Liver (tissue), 9 donors: ENCODE measurements around the gene PDE4D. TPM values are rescaled to one million over a fixed set of nuclear protein-coding genes. Genes with fewer than 3 reads are reported as not detected.

ENCODE experiments used
- DNase-seq: peaks from one replicate; pipeline ENCODE4 v3.0.0-alpha.2; 2017; ENCODE audit warnings: low spot score
- H3K27ac ChIP-seq, 2 donors: one replicate each; pipeline ENCODE4 v1.7.0; 2013; ENCODE audit warnings: inconsistent platforms in 2 of 2, low read length in 2 of 2, control low read depth in 1 of 2, low read depth in 1 of 2, mild to moderate bottlenecking in 1 of 2
- H3K27me3 ChIP-seq, 4 donors: one replicate each; pipeline versions ENCODE4 v1.6.1 to v1.7.0; 2013; ENCODE audit warnings: low read length in 3 of 4, inconsistent platforms in 1 of 4, mild to moderate bottlenecking in 1 of 4, moderate library complexity in 1 of 4; ENCODE audit not compliant: control insufficient read depth in 4 of 4, insufficient read depth in 4 of 4
- H3K36me3 ChIP-seq, 4 donors: one replicate each; pipeline versions ENCODE4 v1.6.1 to v1.7.0; 2013; ENCODE audit warnings: low read length in 3 of 4, mild to moderate bottlenecking in 3 of 4, low read depth in 1 of 4, moderate library complexity in 1 of 4; ENCODE audit not compliant: control insufficient read depth in 4 of 4, insufficient read depth in 3 of 4
- H3K4me1 ChIP-seq, 4 donors: one replicate each; pipeline versions ENCODE4 v1.6.1 to v1.7.0; 2013; ENCODE audit warnings: low read length in 3 of 4, mild to moderate bottlenecking in 3 of 4, moderate library complexity in 1 of 4; ENCODE audit not compliant: control insufficient read depth in 4 of 4, insufficient read depth in 4 of 4
- H3K4me3 ChIP-seq, 3 donors: one replicate each; pipeline versions ENCODE4 v1.6.1 to v1.7.0; 2013; ENCODE audit warnings: low read length in 3 of 3, control low read depth in 1 of 3, low read depth in 1 of 3, mild to moderate bottlenecking in 1 of 3
- H3K9ac ChIP-seq, 2 donors: one replicate each; pipeline ENCODE4 v1.7.0; 2013; ENCODE audit warnings: low read length in 2 of 2, mild to moderate bottlenecking in 2 of 2, moderate library complexity in 2 of 2, control low read depth in 1 of 2, low read depth in 1 of 2
- H3K9me3 ChIP-seq, 4 donors: one replicate each; pipeline versions ENCODE4 v1.6.1 to v1.7.0; 2013; ENCODE audit warnings: low read length in 3 of 4; ENCODE audit not compliant: control insufficient read depth in 4 of 4
- EGR1 ChIP-seq, 2 donors: IDR thresholded peaks; 2 replicates each; pipeline ENCODE4 v1.6.1; 2016 to 2018; ENCODE audit warnings: antibody characterized with exemption in 2 of 2, low read depth in 2 of 2
- FOXA1 ChIP-seq: IDR thresholded peaks from 2 replicates; pipeline ENCODE4 v1.6.1; 2016; ENCODE audit warnings: antibody characterized with exemption
- FOXA2 ChIP-seq: IDR thresholded peaks from 2 replicates; pipeline ENCODE4 v1.6.1; 2016; ENCODE audit warnings: antibody characterized with exemption
- GABPA ChIP-seq, 2 donors: IDR thresholded peaks in 1 of 2; conservative IDR thresholded peaks in 1 of 2; 2 replicates each; pipeline ENCODE4 v1.6.1; 2016; ENCODE audit warnings: antibody characterized with exemption in 2 of 2, mild to moderate bottlenecking in 1 of 2, moderate library complexity in 1 of 2
- HNF4A ChIP-seq, 2 donors: conservative IDR thresholded peaks; 2 replicates each; pipeline ENCODE4 v1.6.1; 2016; ENCODE audit warnings: antibody characterized with exemption in 2 of 2, mild to moderate bottlenecking in 2 of 2
- HNF4G ChIP-seq: IDR thresholded peaks from 2 replicates; pipeline ENCODE4 v1.6.1; 2016; ENCODE audit warnings: antibody characterized with exemption
- JUND ChIP-seq, 2 donors: IDR thresholded peaks; 2 replicates each; pipeline ENCODE4 v1.6.1; 2016; ENCODE audit warnings: antibody characterized with exemption in 2 of 2
- NR2F2 ChIP-seq: IDR thresholded peaks from 2 replicates; pipeline ENCODE4 v1.6.1; 2016; ENCODE audit warnings: antibody characterized with exemption
- RXRA ChIP-seq, 2 donors: IDR thresholded peaks; 2 replicates each; pipeline ENCODE4 v1.6.1; 2017 to 2018; ENCODE audit warnings: antibody characterized with exemption in 2 of 2, mild to moderate bottlenecking in 1 of 2
- SP1 ChIP-seq: IDR thresholded peaks from 2 replicates; pipeline ENCODE4 v1.6.1; 2018; ENCODE audit warnings: antibody characterized with exemption, mild to moderate bottlenecking
- TAF1 ChIP-seq: conservative IDR thresholded peaks from 2 replicates; pipeline ENCODE4 v1.6.1; 2016; ENCODE audit warnings: antibody characterized with exemption, mild to moderate bottlenecking
- YY1 ChIP-seq: IDR thresholded peaks from 2 replicates; pipeline ENCODE4 v1.6.1; 2016; ENCODE audit warnings: antibody characterized with exemption, mild to moderate bottlenecking
- WGBS: extraction: QIAGEN DNeasy Blood & Tissue Kit; methylation state at CpG from one replicate; pipeline ENCODE4 v1.1.7; 2013; 5-methylcytosine and 5-hydroxymethylcytosine counted together
- polyA plus RNA-seq, 2 donors: library from polyadenylated mRNA; stranded (reverse) in 1 of 2; unstranded in 1 of 2; fragments of 200-250 nt in 1 of 2; fragments of >200 nt in 1 of 2; fragmentation: Nextera tagmentation in 1 of 2; extraction: Ambion mirVana in 1 of 2; gene quantifications; one replicate each; pipeline versions ENCODE4 v1.2.1 to v1.2.3, GENCODE V29; 2013 to 2015
- total RNA-seq, 2 donors: library from RNA; depleted of rRNA; stranded (reverse); fragments of >200 nt; gene quantifications; one replicate each; pipeline ENCODE4 v1.2.3, GENCODE V29; 2014
- TF ChIP-seq, protein P1 (sequence below): IDR thresholded peaks from 2 replicates; pipeline ENCODE4 v1.6.1; 2016; ENCODE audit warnings: antibody characterized with exemption, mild to moderate bottlenecking
- TF ChIP-seq, protein P2 (sequence below): IDR thresholded peaks from 2 replicates; pipeline ENCODE4 v1.6.1; 2016; ENCODE audit warnings: antibody characterized with exemption
- TF ChIP-seq, protein P3 (sequence below): fragments of 150-350 bp; IDR thresholded peaks from 2 replicates; pipeline ENCODE4 v1.5.1; 2017; ENCODE audit warnings: improper control_type of control experiment, low read depth, low read length; ENCODE audit not compliant: missing input control
- TF ChIP-seq, protein P4 (sequence below): IDR thresholded peaks from 2 replicates; pipeline ENCODE4 v1.6.1; 2016; ENCODE audit warnings: antibody characterized with exemption
- donor health status: healthy.
- donor health status: healthy.
- donor health status: healthy.
- donor health status: healthy.
- donor health status: healthy.

The PDE4D gene
- total and polyA plus RNA-seq, 4 donors = 0.67 to 11.9 (median 6.5) TPM

DNA sequence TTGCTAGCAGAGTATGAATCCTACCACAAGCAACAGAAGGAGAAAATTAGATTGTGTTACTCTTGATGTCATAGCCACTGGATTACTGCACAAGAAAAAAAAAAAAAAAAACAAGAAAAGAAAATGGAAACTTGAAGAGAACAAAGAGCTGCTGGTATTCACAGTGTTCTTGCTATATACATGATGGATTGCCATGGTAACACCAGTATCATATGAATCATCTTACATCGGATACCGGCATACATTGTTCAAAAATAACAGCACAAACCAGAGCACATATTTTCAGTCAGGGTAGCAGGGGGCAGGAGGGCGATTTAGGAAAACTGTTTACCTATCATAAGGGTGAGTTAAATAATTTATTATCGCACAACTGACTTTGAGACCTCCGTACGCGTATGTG lies 472.9 kb downstream of the PDE4D start:
- no peaks in the 10 kb centered on the region for H3K9me3 ChIP-seq
- TF ChIP-seq EGR1 (IDR thresholded peaks at IDR 0.05; ENCODE audit: low read depth in 2 of 2) (no peak), FOXA2 (no peak), FOXA1 (no peak), TAF1 (no peak), NR2F2 (no peak), GABPA (IDR thresholded peaks at IDR 0.05 in 1 of 2, conservative IDR thresholded peaks at IDR 0.05 in 1 of 2) (no peak), YY1 (no peak), HNF4A (conservative IDR thresholded peaks at IDR 0.05) (no peak), HNF4G (no peak), RXRA (IDR thresholded peaks at IDR 0.05) (no peak), SP1 (no peak), JUND (IDR thresholded peaks at IDR 0.05) (no peak)
- TF ChIP-seq, protein P1, sequence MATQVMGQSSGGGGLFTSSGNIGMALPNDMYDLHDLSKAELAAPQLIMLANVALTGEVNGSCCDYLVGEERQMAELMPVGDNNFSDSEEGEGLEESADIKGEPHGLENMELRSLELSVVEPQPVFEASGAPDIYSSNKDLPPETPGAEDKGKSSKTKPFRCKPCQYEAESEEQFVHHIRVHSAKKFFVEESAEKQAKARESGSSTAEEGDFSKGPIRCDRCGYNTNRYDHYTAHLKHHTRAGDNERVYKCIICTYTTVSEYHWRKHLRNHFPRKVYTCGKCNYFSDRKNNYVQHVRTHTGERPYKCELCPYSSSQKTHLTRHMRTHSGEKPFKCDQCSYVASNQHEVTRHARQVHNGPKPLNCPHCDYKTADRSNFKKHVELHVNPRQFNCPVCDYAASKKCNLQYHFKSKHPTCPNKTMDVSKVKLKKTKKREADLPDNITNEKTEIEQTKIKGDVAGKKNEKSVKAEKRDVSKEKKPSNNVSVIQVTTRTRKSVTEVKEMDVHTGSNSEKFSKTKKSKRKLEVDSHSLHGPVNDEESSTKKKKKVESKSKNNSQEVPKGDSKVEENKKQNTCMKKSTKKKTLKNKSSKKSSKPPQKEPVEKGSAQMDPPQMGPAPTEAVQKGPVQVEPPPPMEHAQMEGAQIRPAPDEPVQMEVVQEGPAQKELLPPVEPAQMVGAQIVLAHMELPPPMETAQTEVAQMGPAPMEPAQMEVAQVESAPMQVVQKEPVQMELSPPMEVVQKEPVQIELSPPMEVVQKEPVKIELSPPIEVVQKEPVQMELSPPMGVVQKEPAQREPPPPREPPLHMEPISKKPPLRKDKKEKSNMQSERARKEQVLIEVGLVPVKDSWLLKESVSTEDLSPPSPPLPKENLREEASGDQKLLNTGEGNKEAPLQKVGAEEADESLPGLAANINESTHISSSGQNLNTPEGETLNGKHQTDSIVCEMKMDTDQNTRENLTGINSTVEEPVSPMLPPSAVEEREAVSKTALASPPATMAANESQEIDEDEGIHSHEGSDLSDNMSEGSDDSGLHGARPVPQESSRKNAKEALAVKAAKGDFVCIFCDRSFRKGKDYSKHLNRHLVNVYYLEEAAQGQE = no peak
- TF ChIP-seq, protein P2, sequence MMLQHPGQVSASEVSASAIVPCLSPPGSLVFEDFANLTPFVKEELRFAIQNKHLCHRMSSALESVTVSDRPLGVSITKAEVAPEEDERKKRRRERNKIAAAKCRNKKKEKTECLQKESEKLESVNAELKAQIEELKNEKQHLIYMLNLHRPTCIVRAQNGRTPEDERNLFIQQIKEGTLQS = no peak
- TF ChIP-seq, protein P3, sequence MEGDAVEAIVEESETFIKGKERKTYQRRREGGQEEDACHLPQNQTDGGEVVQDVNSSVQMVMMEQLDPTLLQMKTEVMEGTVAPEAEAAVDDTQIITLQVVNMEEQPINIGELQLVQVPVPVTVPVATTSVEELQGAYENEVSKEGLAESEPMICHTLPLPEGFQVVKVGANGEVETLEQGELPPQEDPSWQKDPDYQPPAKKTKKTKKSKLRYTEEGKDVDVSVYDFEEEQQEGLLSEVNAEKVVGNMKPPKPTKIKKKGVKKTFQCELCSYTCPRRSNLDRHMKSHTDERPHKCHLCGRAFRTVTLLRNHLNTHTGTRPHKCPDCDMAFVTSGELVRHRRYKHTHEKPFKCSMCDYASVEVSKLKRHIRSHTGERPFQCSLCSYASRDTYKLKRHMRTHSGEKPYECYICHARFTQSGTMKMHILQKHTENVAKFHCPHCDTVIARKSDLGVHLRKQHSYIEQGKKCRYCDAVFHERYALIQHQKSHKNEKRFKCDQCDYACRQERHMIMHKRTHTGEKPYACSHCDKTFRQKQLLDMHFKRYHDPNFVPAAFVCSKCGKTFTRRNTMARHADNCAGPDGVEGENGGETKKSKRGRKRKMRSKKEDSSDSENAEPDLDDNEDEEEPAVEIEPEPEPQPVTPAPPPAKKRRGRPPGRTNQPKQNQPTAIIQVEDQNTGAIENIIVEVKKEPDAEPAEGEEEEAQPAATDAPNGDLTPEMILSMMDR = no peak
- TF ChIP-seq, protein P4, sequence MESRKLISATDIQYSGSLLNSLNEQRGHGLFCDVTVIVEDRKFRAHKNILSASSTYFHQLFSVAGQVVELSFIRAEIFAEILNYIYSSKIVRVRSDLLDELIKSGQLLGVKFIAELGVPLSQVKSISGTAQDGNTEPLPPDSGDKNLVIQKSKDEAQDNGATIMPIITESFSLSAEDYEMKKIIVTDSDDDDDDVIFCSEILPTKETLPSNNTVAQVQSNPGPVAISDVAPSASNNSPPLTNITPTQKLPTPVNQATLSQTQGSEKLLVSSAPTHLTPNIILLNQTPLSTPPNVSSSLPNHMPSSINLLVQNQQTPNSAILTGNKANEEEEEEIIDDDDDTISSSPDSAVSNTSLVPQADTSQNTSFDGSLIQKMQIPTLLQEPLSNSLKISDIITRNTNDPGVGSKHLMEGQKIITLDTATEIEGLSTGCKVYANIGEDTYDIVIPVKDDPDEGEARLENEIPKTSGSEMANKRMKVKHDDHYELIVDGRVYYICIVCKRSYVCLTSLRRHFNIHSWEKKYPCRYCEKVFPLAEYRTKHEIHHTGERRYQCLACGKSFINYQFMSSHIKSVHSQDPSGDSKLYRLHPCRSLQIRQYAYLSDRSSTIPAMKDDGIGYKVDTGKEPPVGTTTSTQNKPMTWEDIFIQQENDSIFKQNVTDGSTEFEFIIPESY = no peak
- 96% methylated on average over 7 of the region's 7 CpGs for WGBS

DNA sequence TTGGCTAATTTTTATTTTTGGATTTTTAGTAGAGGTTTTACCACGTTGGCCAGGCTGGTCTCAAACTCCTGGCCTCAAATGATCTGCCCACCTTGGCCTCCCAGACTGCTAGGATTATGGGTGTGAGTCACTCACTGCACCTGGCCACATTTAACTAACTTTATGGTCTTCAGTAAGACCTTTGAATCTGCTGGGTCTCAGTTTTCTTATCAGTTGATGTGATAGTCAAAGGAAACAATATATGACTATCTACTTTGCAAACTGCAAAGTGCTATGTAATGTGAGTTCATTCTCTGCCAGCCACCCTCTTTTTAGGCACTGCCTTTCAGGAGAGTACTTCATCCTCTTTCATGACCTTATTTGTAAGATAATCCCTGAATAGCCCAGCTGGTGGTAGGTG lies 474.7 kb downstream of the PDE4D start:
- Histone ChIP-seq H3K9me3 (no peaks in the 10 kb centered on the region), H3K9ac (no peak overlapping the region), H3K36me3 (no peaks in the 10 kb centered on the region), H3K27ac (no peak overlapping the region), H3K4me3 (no peak overlapping the region), H3K27me3 (no peaks in the 10 kb centered on the region), H3K4me1 (no peaks in the 10 kb centered on the region)
- 66% methylated on average over 1 of the region's 1 CpG for WGBS
- no peak for DNase-seq
- TF ChIP-seq NR2F2 = no peak
- TF ChIP-seq, protein P1 = no peak
- no peak for TF ChIP-seq GABPA (IDR thresholded peaks at IDR 0.05 in 1 of 2, conservative IDR thresholded peaks at IDR 0.05 in 1 of 2)
- no peak for TF ChIP-seq HNF4A (conservative IDR thresholded peaks at IDR 0.05)
- no peak for TF ChIP-seq RXRA (IDR thresholded peaks at IDR 0.05)
- TF ChIP-seq, protein P2 = no peak
- TF ChIP-seq, protein P4 = no peak

More for the DNA sequence above, 472.9 kb downstream of the PDE4D start:
- Histone ChIP-seq H3K4me1 (no peaks in the 10 kb centered on the region), H3K27me3 (no peaks in the 10 kb centered on the region), H3K4me3 (no peak overlapping the region), H3K9ac (no peak overlapping the region), H3K36me3 (no peaks in the 10 kb centered on the region), H3K27ac (no peak overlapping the region)
- no peak for DNase-seq
